NCI-H774 (cell line): ENCODE results near the gene RTP5.
"Not testable (repeated sequence)": the region's sequence is repeated elsewhere in the genome, so short reads cannot be mapped to it uniquely, and the experiment has no call there.

Experiments used
- DNase-seq: peaks from one replicate; lab custom pipeline; 2025; lab: John Stamatoyannopoulos, UW

The RTP5 gene

GRCh38 chr2:241922816-241923601 is 53.5 kb downstream of the RTP5 start:
- DNase-seq = not testable (repeated sequence)
